SW480 (cell line): ENCODE results near the gene SPATA46.

Experiments used
- DNase-seq: peaks from one replicate; pipeline ENCODE4 v3.0.0-alpha.2; 2016; ENCODE audit warnings: low spot score

SPATA46 gene

DNA sequence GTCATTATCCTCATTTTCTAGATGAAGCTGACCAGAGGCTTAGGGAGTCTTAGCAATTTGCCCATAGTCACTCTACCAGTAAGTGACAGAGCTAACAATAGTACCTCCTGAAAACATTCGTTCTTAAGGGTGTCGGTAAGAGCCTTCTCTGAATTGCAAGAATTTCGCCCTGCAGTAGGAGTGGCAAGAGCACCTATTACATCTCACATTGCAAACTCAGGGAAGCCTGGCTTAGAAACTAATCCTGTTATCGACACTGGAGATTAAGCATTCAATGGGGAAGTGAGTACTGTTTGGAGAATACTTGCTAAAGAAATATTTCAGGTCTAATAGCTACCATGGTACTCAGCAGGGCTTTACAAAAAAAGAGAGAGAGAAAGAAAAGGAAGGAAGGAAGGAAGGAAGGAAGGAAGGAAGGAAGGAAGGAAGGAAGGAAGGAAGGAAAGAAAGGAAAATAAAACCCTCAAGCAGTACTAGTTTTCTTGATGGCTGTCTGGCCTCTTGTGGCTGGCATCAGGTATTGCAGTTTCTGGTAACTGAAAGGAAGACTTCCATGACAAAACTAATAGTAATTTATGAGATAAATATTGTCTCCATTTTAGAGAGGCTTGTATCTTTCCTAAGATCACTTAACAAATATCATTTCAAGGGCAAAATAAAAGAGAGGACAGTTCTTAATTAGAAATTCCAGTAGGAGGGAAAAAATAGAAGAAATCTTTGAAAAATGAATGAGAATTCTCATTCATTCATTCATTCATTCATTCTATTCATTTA is 15.3 kb upstream of the SPATA46 start:
- DNase-seq = peak; percentile 52

DNA sequence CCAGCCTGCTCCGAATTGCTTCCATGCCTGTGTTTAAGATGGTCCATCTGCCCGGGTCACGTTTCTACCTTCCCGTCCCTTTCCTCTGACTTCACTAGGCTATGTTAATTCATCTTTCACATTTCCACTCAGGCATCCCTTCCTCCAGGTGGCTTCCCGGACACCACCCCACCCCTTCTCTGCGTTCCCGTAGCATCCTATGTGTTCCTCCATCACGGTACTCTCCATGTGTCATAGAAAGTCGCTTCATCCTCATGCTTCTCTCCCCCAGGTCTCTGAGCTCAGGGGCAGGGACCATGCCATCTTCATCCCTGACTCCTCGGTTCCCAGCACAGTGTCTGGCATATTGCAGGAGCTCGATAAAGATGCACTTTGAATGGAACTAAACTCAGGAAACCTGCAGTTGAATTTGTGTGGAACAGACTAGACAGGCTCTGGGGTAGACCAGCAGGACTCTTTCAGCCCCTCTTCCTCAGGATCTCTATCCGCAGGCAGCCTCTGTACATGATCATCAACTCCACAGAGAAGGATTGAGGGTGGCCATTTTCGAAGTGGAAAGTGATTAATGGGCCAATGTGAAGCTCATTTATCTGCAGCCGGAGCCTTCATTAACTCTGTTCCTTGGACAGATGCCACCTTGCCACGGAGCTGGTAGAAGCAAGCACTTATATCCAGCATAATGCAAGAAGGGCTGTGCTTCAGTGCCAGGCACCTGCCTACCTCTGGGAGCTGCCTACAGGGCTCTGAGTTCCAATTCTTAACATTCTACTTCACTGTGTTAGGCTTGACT is 13.9 kb upstream of the SPATA46 start:
- no peak for DNase-seq

DNA sequence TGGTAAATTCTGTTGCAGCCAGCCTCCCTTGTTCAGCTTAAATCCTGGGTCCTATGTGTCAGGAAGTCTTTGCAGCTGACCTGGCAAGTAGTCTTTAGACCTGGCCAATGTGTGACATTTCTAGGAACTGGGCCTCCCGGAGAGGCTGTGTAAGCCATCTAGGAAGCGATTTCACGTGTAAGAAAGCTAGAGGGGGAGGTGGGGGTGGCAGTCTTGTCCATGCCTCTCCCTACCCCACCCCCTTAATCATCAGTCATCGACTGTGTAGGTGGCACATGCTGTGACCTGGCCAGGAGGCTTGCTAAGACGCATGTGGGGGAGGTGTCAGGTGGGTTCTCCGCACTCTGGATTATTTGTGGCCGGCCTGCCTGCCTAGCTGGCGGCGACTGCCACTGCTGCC is 13.3 kb upstream of the SPATA46 start:
- no peak for DNase-seq

DNA sequence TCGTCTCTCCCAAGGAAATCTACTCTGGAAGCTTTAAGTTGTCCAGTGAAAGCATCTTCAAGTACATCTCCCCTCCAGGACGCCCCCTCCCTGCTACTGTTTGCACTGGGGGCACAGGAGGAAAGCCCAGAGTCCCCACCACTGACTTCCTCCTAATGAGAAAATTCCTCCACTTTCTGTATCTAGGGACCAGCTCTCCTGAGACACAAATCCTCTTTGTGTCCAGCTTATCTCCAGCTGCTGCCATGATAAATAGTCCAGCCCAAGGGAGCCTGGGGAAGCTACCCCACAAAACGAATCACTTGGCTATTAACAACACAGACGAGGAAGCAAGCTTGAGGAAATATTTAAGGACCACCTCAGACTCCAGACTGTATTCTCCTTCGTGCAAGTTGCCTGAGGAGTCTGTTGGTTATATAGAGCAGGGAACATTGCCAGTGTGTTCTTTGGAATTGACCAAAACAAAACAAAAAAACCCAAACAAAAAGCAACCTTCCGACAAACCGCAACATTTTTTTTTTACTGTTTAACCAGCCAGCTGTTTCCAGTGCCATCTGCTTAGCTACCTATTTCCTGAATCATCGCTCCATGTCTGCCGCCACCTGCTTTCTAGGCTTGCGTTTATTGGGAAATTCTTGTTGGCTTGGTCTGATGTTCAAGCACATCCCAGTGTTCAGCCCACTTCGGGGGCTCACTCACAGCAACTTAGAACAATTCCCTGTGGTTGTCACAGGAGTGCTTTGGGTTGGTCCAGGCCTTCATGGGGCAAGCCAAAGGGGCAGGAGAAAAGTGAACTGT is 12.6 kb upstream of the SPATA46 start:
- peak; percentile 41 for DNase-seq

GRCh38 chr1:162388615-162389014 is 12.0 kb upstream of the SPATA46 start:
- DNase-seq = no peak

GRCh38 chr1:162388083-162388594 is 11.5 kb upstream of the SPATA46 start:
- DNase-seq = no peak

GRCh38 chr1:162387226-162388082 is 10.8 kb upstream of the SPATA46 start:
- DNase-seq = no peak

DNA sequence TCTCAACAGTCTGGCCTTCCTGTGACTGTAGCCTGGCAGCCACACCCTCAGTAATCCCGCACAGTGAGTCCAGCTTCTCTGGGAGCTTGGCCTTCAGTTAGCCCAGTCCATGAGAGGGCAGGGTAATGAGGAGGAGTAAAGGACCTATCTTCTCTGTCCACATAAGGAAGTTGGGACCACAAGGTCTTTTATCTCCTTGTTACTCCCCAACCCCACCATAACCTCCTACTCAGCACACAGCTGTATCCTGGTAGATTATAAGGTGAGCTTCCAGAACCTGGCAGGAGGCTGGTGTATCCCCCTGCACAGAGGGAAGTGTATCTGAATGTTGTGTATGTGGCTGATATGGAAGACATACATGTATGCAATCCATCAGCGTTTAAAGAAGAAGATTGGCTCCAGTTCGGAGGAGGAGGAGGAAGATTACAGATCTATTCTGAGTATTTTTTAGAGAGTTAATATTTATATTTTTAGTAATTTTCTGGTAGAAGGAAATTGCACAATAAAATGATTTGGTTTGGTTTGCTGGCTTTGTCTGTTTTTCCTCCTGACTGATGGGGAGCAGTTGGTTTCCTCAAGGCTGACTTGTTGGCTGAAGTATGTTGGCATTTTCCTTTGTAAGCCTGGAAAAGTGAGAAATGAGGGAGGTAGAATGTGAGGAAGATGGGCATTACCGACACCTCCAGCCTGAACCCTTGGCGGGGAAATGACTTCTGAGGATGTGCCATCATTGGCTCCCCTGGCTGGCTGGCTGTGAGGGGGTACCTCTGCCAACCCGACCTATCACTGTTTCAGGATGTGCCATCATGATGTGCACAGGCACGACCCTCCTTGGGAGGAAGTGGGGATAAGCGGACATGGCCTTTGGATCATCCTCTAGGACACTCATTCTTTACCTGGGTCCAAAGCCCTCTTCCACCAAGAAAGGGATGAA is 9.9 kb upstream of the SPATA46 start:
- no peak for DNase-seq

DNA sequence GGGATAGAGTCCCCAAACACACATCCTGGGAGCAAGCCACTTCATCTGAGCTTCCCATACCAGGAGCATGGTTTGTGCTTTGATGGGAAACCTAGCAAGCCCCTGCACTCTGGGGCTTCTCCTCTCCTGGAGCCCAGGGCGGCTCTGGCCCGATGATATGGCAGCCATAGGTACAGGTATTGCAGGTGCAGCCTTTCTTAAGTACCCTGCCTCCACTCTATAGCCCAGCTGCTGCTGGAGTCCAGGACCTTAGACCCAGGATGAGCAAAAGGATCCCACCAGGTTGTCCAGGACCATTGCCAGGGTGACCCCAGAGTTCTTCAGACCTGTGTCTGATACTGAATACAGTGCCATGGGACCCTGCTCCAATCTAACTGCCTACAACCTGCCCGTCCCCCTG is 9.0 kb upstream of the SPATA46 start:
- DNase-seq = no peak

DNA sequence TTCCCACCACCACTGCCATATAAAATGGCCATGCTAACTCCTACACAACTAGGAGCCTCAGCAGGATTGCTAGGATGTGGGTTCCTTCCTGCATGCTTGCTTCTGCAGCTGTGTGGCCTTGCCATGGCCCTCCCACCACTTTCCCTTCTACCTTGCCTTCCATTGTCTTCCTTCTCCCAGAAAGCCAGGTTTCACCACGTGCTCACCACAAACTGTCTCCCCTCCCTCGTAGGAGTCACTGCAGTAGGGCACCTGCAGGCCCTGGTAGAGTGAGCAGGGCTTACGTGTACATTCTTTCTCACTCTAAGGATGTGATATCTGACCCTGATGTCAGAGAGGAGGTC is 8.6 kb upstream of the SPATA46 start:
- no peak for DNase-seq

GRCh38 chr1:162384601-162385279 is 8.1 kb upstream of the SPATA46 start:
- DNase-seq = no peak

DNA sequence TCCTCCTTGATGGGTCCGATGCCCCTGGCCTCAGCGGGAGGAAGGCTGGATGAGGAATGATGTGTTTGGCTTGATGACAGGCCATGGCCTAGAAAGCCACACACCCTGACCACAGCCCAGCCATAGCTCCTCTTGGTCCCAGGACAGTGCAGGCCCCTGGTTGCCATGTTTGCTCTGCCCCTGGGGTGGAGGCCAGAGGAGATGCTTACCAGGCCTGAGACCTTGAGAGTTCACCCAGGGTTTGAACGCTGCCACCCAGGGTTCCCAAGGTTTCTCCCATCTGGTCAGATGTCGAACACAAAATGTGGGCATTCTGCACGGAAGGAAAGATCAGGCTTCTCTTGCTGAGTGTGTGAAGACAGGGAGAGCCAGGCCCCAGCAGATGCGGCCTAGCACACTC is 7.5 kb upstream of the SPATA46 start:
- no peak for DNase-seq

- DNase-seq = no peak
Measured at GRCh38 chr1:162383516-162383915, 6.9 kb upstream of the SPATA46 start.

DNA sequence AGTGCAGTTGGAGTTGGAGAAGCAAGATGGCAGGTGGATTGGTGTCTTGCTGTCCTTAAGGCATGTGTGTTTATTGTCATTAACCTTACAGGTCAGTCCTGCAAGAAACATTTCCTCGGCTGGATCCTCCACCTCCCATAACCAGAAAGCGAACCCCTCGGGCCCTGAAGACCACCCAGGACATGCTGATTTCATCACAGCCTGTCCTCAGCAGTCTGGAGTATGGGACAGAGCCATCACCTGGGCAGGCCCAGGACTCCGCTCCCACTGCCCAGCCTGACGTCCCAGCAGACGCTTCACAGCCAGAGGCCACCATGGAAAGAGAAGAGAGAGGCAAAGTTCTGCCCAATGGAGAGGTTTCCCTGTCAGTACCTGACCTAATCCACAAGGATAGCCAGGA is 6.4 kb upstream of the SPATA46 start:
- no peak for DNase-seq

GRCh38 chr1:162381941-162382750 is 5.5 kb upstream of the SPATA46 start:
- no peak for DNase-seq

DNA sequence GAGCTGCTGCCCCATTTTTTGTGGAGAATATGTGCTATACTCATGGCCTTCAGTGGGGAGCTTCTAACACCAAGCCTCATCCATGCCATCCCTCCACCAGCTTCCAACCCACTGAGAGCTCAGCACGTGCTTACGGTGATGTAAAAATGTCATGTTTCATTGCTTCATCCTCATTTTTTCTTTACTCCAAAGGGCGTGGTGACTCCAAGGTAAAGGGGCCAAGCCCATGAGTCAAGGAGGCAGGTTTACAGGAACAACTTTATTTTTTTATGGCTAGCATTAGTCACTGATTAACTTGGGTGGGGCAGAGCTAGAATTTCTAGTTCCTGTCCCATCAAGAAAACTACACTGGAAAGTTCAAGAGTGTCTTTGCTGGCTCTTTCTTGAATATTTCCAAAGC is 4.7 kb upstream of the SPATA46 start, which contains the start of gene C1orf226:
Gene C1orf226 (plus strand): TSS at position 346 of the 400 bp plus-strand sequence. CDS start 174 bp downstream, outside the sequence.
- peak; percentile 64 for DNase-seq

DNA sequence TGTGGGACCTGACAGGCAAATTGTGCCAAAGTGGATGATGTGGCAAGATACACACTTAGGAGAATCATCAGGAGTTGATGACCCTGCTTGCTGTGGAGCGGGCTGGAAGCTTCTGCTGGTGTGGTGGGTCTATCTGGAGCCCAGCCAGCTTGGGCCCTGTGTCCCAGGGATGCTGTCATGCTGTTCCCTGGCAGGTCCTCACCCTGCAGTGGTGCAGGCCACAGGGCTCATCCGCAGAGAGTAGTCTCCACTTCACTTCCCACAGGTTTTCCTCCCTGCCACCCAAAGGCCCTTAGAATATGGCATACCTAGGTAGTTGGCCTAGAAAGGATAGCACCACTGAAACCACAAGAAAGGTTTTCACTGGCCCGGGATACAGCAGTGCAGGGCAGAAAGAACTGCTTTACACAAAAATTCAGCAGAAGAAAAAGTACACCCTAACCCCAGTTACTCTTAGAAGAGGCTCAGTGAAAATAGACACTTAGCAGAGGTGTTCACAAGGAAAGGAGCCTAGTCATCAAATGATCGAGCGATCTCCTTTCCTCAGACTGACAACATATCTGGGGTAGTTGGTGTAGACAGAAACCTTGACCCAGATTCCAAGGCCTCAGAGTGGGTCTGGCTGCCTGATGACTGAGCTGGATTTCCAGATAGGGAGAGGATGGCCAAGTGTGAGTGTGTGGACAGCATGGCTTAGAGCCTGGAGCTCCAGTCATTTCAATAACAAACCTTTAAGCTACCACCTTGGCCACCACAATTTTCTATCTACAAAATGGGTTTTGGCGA is 3.6 kb upstream of the SPATA46 start:
- no peak for DNase-seq

GRCh38 chr1:162375463-162375862 is 1.2 kb downstream of the SPATA46 start:
- DNase-seq = no peak
